Astrocyte of the spinal cord (primary cell): Measurements from ENCODE around the gene COL9A1.

ENCODE experiments used
- DNase-seq: peaks from one replicate; pipeline ENCODE4 v3.0.0; 2011; ENCODE audit warnings: low read depth, low spot score
- H3K4me3 ChIP-seq: 2 replicates; pipeline ENCODE4 v1.5.1; 2011; ENCODE audit warnings: low read depth, mild to moderate bottlenecking, low read length, moderate library complexity
- CTCF ChIP-seq: IDR thresholded peaks from 2 replicates; pipeline ENCODE4 v1.5.1; 2012; ENCODE audit warnings: low read depth, mild to moderate bottlenecking, low read length, inconsistent platforms
- in situ Hi-C: cut with HindIII; loops from 2 replicates; pipeline ENCODE4 v1.10.0; 2017; ENCODE audit warnings: low sequenced_read_pairs

Gene COL9A1

GRCh38 chr6:70258483-70258882 lies 44.4 kb downstream of the COL9A1 start:
- no peak overlapping the region for H3K4me3 ChIP-seq
- DNase-seq: no peak
- in situ Hi-C loops: no loop called here
- TF ChIP-seq CTCF: no peak

- in situ Hi-C loops: no loop called here
- H3K4me3 ChIP-seq: no peak overlapping the region
- no peak for TF ChIP-seq CTCF
- no peak for DNase-seq
Observed at GRCh38 chr6:70257768-70258273, 45.1 kb downstream of the COL9A1 start.

GRCh38 chr6:70254784-70255183 lies 48.1 kb downstream of the COL9A1 start:
- TF ChIP-seq CTCF: no peak
- no peak overlapping the region for H3K4me3 ChIP-seq
- DNase-seq: no peak
- in situ Hi-C loops: no loop called here

- DNase-seq: no peak
- in situ Hi-C loops: no loop called here
- TF ChIP-seq CTCF: no peak
- no peak overlapping the region for H3K4me3 ChIP-seq
Observed at GRCh38 chr6:70253923-70254322, 49.0 kb downstream of the COL9A1 start.

- in situ Hi-C loops: no loop called here
- TF ChIP-seq CTCF: no peak
- DNase-seq: no peak
- H3K4me3 ChIP-seq: no peak overlapping the region
Observed at GRCh38 chr6:70252604-70253003, 50.3 kb downstream of the COL9A1 start.

GRCh38 chr6:70246118-70246517 lies 56.8 kb downstream of the COL9A1 start:
- no peak overlapping the region for H3K4me3 ChIP-seq
- in situ Hi-C loops: no loop called here
- no peak for DNase-seq
- TF ChIP-seq CTCF: no peak

GRCh38 chr6:70241991-70242420 lies 60.9 kb downstream of the COL9A1 start:
- TF ChIP-seq CTCF: no peak
- in situ Hi-C loops: no loop called here
- no peak overlapping the region for H3K4me3 ChIP-seq
- no peak for DNase-seq
